K562 (cell line): ENCODE measurements around the gene BRAP.

Source experiments
- PHTF2 ChIP-seq: fragments of 250-450 bp; sonication (Bioruptor Pico); IDR thresholded peaks from 2 replicates; pipeline ENCODE4 v1.5.0; 2021; ENCODE audit warnings: mild to moderate bottlenecking
- SMARCA5 ChIP-seq: fragments of 450-650 bp; IDR thresholded peaks from 2 replicates; pipeline ENCODE4 v1.6.1; 2016

GRCh38 chr12:111640506-111640905, 45.2 kb downstream of the BRAP start:
- no peak for TF ChIP-seq SMARCA5
- no peak for TF ChIP-seq PHTF2 (CRISPR knock-in tag)
